ENCODE results near the gene LIFR. TPM values are rescaled to one million over a fixed set of nuclear protein-coding genes. Genes with fewer than 3 reads are reported as not detected.

The LIFR gene
- total RNA-seq, 4 donors from 2014 or later, result 73.3 to 269 (median 185) TPM

- no peak for TF ChIP-seq CTCF (IDR thresholded peaks at IDR 0.05; ENCODE audit: low read depth)
These were observed 123.1 kb downstream of the LIFR start for GRCh38 chr5:38433160-38433861.

GRCh38 chr5:38431242-38431853 lies 125.1 kb downstream of the LIFR start:
- no peak for TF ChIP-seq CTCF (IDR thresholded peaks at IDR 0.05; ENCODE audit: low read depth)

- no peak for TF ChIP-seq CTCF (IDR thresholded peaks at IDR 0.05; ENCODE audit: low read depth)
These were observed 129.2 kb downstream of the LIFR start for GRCh38 chr5:38426986-38427950.

- no peak for TF ChIP-seq CTCF (IDR thresholded peaks at IDR 0.05; ENCODE audit: low read depth)
These were observed 130.0 kb downstream of the LIFR start for GRCh38 chr5:38426490-38426889.

Small RNA genes lying within 50 kb of the gene (small RNA-seq; reads per million reads assigned to genes)
- gene AC091839.1, result not detected
- gene MIR3650, result not detected

All from subcutaneous adipose tissue (tissue), 4 donors.